NCI-H2081 (cell line): Measurements from ENCODE around the gene ZNF281.
"Not testable (repeated sequence)": the region's sequence is repeated elsewhere in the genome, so short reads cannot be mapped to it uniquely, and the experiment has no call there.

Experiments
- DNase-seq, 2 experiments: peaks; one replicate each; lab custom pipeline; 2025; lab: John Stamatoyannopoulos, UW

The ZNF281 gene

GRCh38 chr1:200364091-200364759 is 45.6 kb downstream of the ZNF281 start:
- no peak for DNase-seq

DNA sequence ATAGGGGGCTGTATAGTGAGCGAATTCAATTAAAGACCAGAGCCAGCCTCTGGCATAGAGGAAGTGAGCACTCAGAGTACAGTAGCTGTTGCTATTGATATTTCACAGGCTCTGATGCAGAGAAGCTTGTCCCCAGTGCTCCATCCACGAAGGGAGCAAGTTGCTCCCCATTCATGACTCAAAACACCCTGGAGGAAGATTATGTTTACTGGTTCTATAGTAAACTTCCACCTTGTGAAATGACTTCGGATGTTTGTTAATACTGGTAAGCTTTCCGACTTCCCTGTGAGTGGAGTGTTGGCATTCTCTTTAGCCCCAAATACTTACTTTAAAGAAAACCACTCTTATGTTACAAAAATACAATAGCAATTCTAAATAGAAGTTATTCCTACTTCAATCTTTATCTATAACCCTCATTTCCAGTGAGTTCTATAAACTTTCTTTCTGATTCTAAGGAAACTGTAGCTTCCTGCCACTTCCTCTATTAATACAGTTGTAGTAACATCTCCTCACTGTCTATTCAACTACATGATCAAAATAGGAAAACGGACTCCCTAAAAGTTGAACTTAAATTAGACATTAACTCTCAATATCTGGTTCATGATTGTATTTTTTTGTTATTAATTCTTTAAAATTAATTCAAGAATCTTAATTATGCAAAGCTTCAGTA is 46.4 kb downstream of the ZNF281 start:
- no peak for DNase-seq

DNA sequence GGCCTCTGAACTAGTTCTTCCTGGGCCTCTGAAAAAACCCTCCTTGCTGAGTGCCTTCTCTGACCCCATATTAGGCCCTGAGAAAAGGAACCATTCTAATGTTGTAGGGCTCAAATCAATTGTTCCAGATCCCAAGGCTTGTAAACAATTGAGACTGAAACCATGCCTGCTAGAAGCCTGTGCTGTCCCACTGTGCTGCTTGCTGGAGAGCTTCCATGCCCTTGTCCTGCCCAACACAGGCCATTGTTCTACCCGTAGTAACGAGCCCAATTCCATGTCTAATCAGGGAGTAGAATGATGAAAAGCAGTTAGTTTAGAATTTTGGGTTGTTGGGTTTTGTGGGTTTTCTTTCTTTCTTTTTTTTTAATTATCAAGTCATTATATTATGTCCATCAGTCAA is 47.4 kb downstream of the ZNF281 start:
- no peak for DNase-seq

- DNase-seq: no peak
Measured at GRCh38 chr1:200359610-200360163, 50.1 kb downstream of the ZNF281 start.

GRCh38 chr1:200357925-200358324 is 51.9 kb downstream of the ZNF281 start:
- DNase-seq: not testable (repeated sequence)

- no peak for DNase-seq
Measured at GRCh38 chr1:200355801-200356200, 54.0 kb downstream of the ZNF281 start.
